HG03439 (cell line): ENCODE data around the gene EXOC6.
"Not testable (repeated sequence)": the region's sequence is repeated elsewhere in the genome, so short reads cannot be mapped to it uniquely, and the experiment has no call there.

ENCODE experiments used
- ATAC-seq: cut with Tn5 transposase; IDR thresholded peaks from one replicate; pipeline ENCODE4 v1.9.1; 2021; ENCODE audit warnings: mild to moderate bottlenecking, moderate library complexity; ENCODE audit not compliant: unreplicated experiment

EXOC6 gene

DNA sequence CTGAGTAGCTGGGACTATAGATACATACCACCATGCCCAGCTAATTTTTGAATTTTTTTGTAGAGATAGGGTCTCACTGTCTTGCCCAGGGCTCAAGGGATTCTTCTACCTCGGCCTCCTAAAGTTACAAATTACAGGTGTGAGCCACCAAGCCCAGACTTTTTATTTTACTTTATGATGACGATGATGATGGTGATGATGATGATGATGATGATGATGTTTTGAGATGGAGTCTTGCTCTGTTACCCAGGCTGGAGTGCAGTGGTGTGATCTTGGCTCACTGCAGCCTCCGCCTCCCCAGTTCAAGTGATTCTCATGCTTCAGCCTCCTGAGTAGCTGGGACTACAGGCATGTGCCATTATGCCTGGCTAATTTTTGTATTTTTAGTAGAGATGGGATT lies 252.8 kb downstream of the EXOC6 start:
- ATAC-seq, result not testable (repeated sequence)

DNA sequence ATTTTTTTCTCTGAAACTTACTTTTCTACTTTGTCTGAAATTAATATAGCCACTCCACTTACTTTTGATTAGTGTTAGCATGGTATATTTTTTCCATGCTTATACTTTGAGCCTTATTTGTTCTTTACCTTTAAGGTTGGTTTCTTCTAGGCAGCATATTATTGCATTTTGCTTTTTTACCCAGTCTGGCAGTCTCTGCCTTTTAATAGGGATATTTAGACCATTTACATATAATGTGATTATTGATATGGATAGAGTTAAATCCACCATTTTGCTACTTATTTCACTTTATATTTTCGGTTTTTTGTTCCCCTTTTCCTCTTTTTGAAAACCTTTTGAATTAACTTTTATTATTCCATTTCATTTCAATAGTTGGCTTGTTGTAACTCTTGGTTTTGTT lies 255.6 kb downstream of the EXOC6 start:
- no peak for ATAC-seq

DNA sequence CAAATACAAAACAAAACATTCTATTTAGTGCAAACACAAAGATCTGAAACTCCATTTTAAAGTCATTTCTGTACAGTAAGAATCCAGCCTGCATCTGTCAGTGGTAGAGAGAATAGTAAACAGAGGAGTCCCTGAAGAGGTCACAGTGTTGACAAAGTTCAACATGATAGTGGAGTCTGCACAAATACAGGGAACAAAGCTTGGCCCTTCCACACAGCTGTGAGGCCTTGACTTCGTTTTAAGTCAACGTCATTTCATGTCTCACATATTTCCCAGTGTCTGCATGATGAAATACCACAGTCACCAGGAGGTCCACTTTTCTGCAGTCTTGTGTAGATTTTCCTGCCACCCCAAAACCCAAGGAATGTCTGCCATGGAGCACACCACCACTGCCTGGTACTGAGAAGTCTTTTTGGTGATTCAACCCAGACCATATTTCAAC lies 258.3 kb downstream of the EXOC6 start:
- no peak for ATAC-seq
